DMS 273 (cell line): ENCODE results near the gene ACTL7B.
"Not testable (repeated sequence)": the region's sequence is repeated elsewhere in the genome, so short reads cannot be mapped to it uniquely, and the experiment has no call there.

Source experiments
- DNase-seq: peaks from one replicate; lab custom pipeline; 2025; ENCODE audit not compliant: unreplicated experiment; lab: John Stamatoyannopoulos, UW

Gene ACTL7B

GRCh38 chr9:108874058-108874788, 18.4 kb upstream of the ACTL7B start:
- no peak for DNase-seq

- no peak for DNase-seq
Measured at GRCh38 chr9:108869092-108869725, 13.4 kb upstream of the ACTL7B start.

- DNase-seq: no peak
Measured at GRCh38 chr9:108867829-108868228, 12.0 kb upstream of the ACTL7B start.

GRCh38 chr9:108867116-108867515, 11.3 kb upstream of the ACTL7B start:
- no peak for DNase-seq

GRCh38 chr9:108866001-108866420, 10.2 kb upstream of the ACTL7B start:
- no peak for DNase-seq

GRCh38 chr9:108865037-108865436, 9.3 kb upstream of the ACTL7B start:
- DNase-seq: no peak

- peak; percentile 15 for DNase-seq
Measured at GRCh38 chr9:108864446-108864845, 8.7 kb upstream of the ACTL7B start.

- no peak for DNase-seq
Measured at GRCh38 chr9:108863891-108864290, 8.1 kb upstream of the ACTL7B start.

GRCh38 chr9:108861997-108862396, 6.2 kb upstream of the ACTL7B start, which contains the start of gene ACTL7A:
Gene ACTL7A, plus strand, starts transcription at chr9:108862266. Its CDS starts 57 bp downstream, at chr9:108862323.
- no peak for DNase-seq

GRCh38 chr9:108861464-108861863, 5.7 kb upstream of the ACTL7B start:
- DNase-seq: no peak

GRCh38 chr9:108860764-108861163, 5.0 kb upstream of the ACTL7B start:
- DNase-seq: no peak

- DNase-seq: no peak
Measured at GRCh38 chr9:108860354-108860753, 4.6 kb upstream of the ACTL7B start.

- DNase-seq: peak; percentile 29
Measured at GRCh38 chr9:108859459-108860114, 3.8 kb upstream of the ACTL7B start.

GRCh38 chr9:108857572-108857971, 1.8 kb upstream of the ACTL7B start:
- DNase-seq: no peak

- DNase-seq: no peak
Measured at GRCh38 chr9:108855529-108855886, 278 bp downstream of the ACTL7B start.

- DNase-seq: peak; percentile 42
Measured at GRCh38 chr9:108854641-108855528, 901 bp downstream of the ACTL7B start.

GRCh38 chr9:108854094-108854493, 1.7 kb downstream of the ACTL7B start:
- no peak for DNase-seq

GRCh38 chr9:108852079-108852478, 3.7 kb downstream of the ACTL7B start:
- no peak for DNase-seq

- DNase-seq: no peak
Measured at GRCh38 chr9:108851138-108851537, 4.6 kb downstream of the ACTL7B start.

- peak; percentile 39 for DNase-seq
Measured at GRCh38 chr9:108850293-108850897, 5.4 kb downstream of the ACTL7B start.

- DNase-seq: not testable (repeated sequence)
Measured at GRCh38 chr9:108848296-108848695, 7.5 kb downstream of the ACTL7B start.
